OCI-LY3 (cell line): ENCODE results near the gene DRD2.

ENCODE experiments used
- CTCF ChIP-seq: fragments of 200-600, 300-600 bp; sonication (generic); IDR thresholded peaks from 2 replicates; pipeline ENCODE4 v1.5.1; 2014; ENCODE audit warnings: antibody characterized with exemption, low read length, low read depth
- EZH2phosphoT487 ChIP-seq: fragments of 200-600 bp; shearing (Covaris generic); IDR thresholded peaks from 2 replicates; pipeline ENCODE4 v1.6.1; 2018; ENCODE audit warnings: antibody characterized with exemption, mixed run types, low read depth

- TF ChIP-seq CTCF (no peak), EZH2phosphoT487 (no peak)
Observed at GRCh38 chr11:113497066-113497910, 22.1 kb upstream of the DRD2 start.
